HG03565 (cell line): ENCODE data around the gene NAA25.

ENCODE experiments used
- ATAC-seq: cut with Tn5 transposase; IDR thresholded peaks from one replicate; pipeline ENCODE4 v1.9.1; 2021; ENCODE audit warnings: mild to moderate bottlenecking, moderate library complexity; ENCODE audit not compliant: unreplicated experiment

The NAA25 gene

GRCh38 chr12:111980598-111980997, 128.0 kb downstream of the NAA25 start:
- ATAC-seq: no peak

GRCh38 chr12:111978545-111978944, 130.0 kb downstream of the NAA25 start:
- no peak for ATAC-seq

- no peak for ATAC-seq
Measured at GRCh38 chr12:111976860-111977259, 131.7 kb downstream of the NAA25 start.
